ENCODE data around the gene HMGB1. TPM values are rescaled to one million over a fixed set of nuclear protein-coding genes. Genes with fewer than 3 reads are reported as not detected.

HMGB1 gene
- total RNA-seq, 3 donors from 2014 or later, result 178 to 303 (median 259) TPM

GRCh38 chr13:30502237-30502636 is 36.5 kb upstream of the HMGB1 start:
- DNase-seq, result no peak
- ATAC-seq, result no peak
- Histone ChIP-seq H3K9me3 (no peaks in the 10 kb centered on the region), H3K4me3 (no peak overlapping the region), H3K4me1 (ENCODE audit: low read depth) (no peaks in the 10 kb centered on the region), H3K36me3 (ENCODE audit: low read depth) (no peaks in the 10 kb centered on the region)
- no peak for TF ChIP-seq CTCF (IDR thresholded peaks at IDR 0.05)
- intact Hi-C loops (cut with DNase I, micrococcal nuclease), result no loop called here

- no peaks in the 10 kb centered on the region for H3K4me1 ChIP-seq (ENCODE audit: low read depth)
- H3K4me3 ChIP-seq, result no peak overlapping the region
- intact Hi-C loops (cut with DNase I, micrococcal nuclease), result no loop called here
- DNase-seq (no peak), ATAC-seq (no peak)
- TF ChIP-seq CTCF (IDR thresholded peaks at IDR 0.05), result no peak
- H3K9me3 ChIP-seq, result no peaks in the 10 kb centered on the region
- no peaks in the 10 kb centered on the region for H3K36me3 ChIP-seq (ENCODE audit: low read depth)
Measured at GRCh38 chr13:30499338-30499737, 33.6 kb upstream of the HMGB1 start.

- ATAC-seq (no peak), DNase-seq (no peak)
- H3K36me3 ChIP-seq (ENCODE audit: low read depth), result no peaks in the 10 kb centered on the region
- H3K9me3 ChIP-seq, result no peaks in the 10 kb centered on the region
- no peak overlapping the region for H3K4me3 ChIP-seq
- intact Hi-C loops (cut with DNase I, micrococcal nuclease), result no loop called here
- no peak for TF ChIP-seq CTCF (IDR thresholded peaks at IDR 0.05)
- no peaks in the 10 kb centered on the region for H3K4me1 ChIP-seq (ENCODE audit: low read depth)
Measured at GRCh38 chr13:30496147-30496546, 30.4 kb upstream of the HMGB1 start.

GRCh38 chr13:30495746-30496145 is 30.0 kb upstream of the HMGB1 start:
- intact Hi-C loops (cut with DNase I, micrococcal nuclease), result no loop called here
- Histone ChIP-seq H3K4me1 (ENCODE audit: low read depth) (no peaks in the 10 kb centered on the region), H3K36me3 (ENCODE audit: low read depth) (no peaks in the 10 kb centered on the region), H3K4me3 (no peak overlapping the region), H3K9me3 (no peaks in the 10 kb centered on the region)
- TF ChIP-seq CTCF (IDR thresholded peaks at IDR 0.05), result no peak
- ATAC-seq (no peak), DNase-seq (no peak)

- TF ChIP-seq CTCF (IDR thresholded peaks at IDR 0.05), result no peak
- DNase-seq, result no peak
- H3K4me3 ChIP-seq, result no peak overlapping the region
- H3K4me1 ChIP-seq (ENCODE audit: low read depth), result no peaks in the 10 kb centered on the region
- intact Hi-C loops (cut with DNase I, micrococcal nuclease), result no loop called here
- ATAC-seq, result no peak
- H3K36me3 ChIP-seq (ENCODE audit: low read depth), result no peaks in the 10 kb centered on the region
- no peaks in the 10 kb centered on the region for H3K9me3 ChIP-seq
Measured at GRCh38 chr13:30493658-30494381, 28.1 kb upstream of the HMGB1 start.

GRCh38 chr13:30487075-30487470 is 21.3 kb upstream of the HMGB1 start:
- Histone ChIP-seq H3K9me3 (no peaks in the 10 kb centered on the region), H3K36me3 (ENCODE audit: low read depth) (no peaks in the 10 kb centered on the region), H3K4me1 (ENCODE audit: low read depth) (no peaks in the 10 kb centered on the region), H3K4me3 (no peak overlapping the region)
- no peak for TF ChIP-seq CTCF (IDR thresholded peaks at IDR 0.05)
- intact Hi-C loops (cut with DNase I, micrococcal nuclease), result no loop called here
- ATAC-seq (no peak), DNase-seq (no peak)

Measured in mucosa of descending colon (tissue), 3 donors.